Activated T-helper 1 cell treated with anti-CD3 and anti-CD28 coated beads, Interleukin-12 subunit alpha, Interleukin-12 subunit beta, Interleukin-2, Interleukin-4 antibody, amounts not matched to agents 30 ng/mL and 10 ng/mL and 1 ng/mL, durations not matched to agents 14 hours and 24 hours and 36 hours (primary cell): ENCODE data around the gene CACNB4. TPM values are rescaled to one million over a fixed set of nuclear protein-coding genes. Genes with fewer than 3 reads are reported as not detected.
"Not testable (repeated sequence)": the region's sequence is repeated elsewhere in the genome, so short reads cannot be mapped to it uniquely, and the experiment has no call there.

Experiments used
- DNase-seq: peaks from one replicate; pipeline ENCODE4 v3.0.0; 2021; ENCODE audit warnings: low spot score
- H3K27ac Mint-ChIP-seq: one replicate; pipeline ENCODE4 v1.8.0; 2021; ENCODE audit warnings: mild to moderate bottlenecking, mixed read lengths
- H3K27me3 Mint-ChIP-seq: one replicate; pipeline ENCODE4 v1.8.0; 2022; ENCODE audit warnings: mild to moderate bottlenecking, moderate library complexity, mixed read lengths; ENCODE audit not compliant: insufficient read depth
- H3K36me3 Mint-ChIP-seq: one replicate; pipeline ENCODE4 v1.8.0; 2021; ENCODE audit warnings: low read depth, mixed read lengths
- H3K4me1 Mint-ChIP-seq: one replicate; pipeline ENCODE4 v1.8.0; 2021; ENCODE audit warnings: low read depth, mixed read lengths
- H3K4me3 Mint-ChIP-seq: one replicate; pipeline ENCODE4 v1.8.0; 2021; ENCODE audit warnings: mild to moderate bottlenecking, moderate library complexity, mixed read lengths
- H3K9me3 Mint-ChIP-seq: one replicate; pipeline ENCODE4 v1.8.0; 2021; ENCODE audit warnings: mixed read lengths
- intact Hi-C: fragments of 100-400 bp; cut with micrococcal nuclease; formaldehyde crosslinking; loops from one replicate; pipeline ENCODE4 v1.15.1; 2024
- total RNA-seq: library from RNA; stranded (reverse); gene quantifications from 2 replicates; pipeline ENCODE4 v1.2.3, GENCODE V29; 2022

CACNB4 gene
- total RNA-seq, 1 donor from 2014 or later = 0.83 TPM

- intact Hi-C loops = no loop called here
- Mint-ChIP-seq H3K9me3 (no peaks in the 10 kb centered on the region), H3K27me3 (no peaks in the 10 kb centered on the region), H3K27ac (no peak overlapping the region), H3K4me3 (no peak overlapping the region), H3K36me3 (peaks cover 13% of the 10 kb centered on the region), H3K4me1 (no peaks in the 10 kb centered on the region)
- no peak for DNase-seq
These were observed 295.0 kb downstream of the CACNB4 start for GRCh38 chr2:151803811-151804210.

- DNase-seq = no peak
- Mint-ChIP-seq H3K27ac (no peak overlapping the region), H3K36me3 (peaks cover 15% of the 10 kb centered on the region), H3K4me1 (no peaks in the 10 kb centered on the region), H3K27me3 (no peaks in the 10 kb centered on the region), H3K4me3 (no peak overlapping the region), H3K9me3 (no peaks in the 10 kb centered on the region)
- intact Hi-C loops = no loop called here
These were observed 296.5 kb downstream of the CACNB4 start for GRCh38 chr2:151802315-151802714.

GRCh38 chr2:151799886-151800292 is 299.0 kb downstream of the CACNB4 start:
- Mint-ChIP-seq H3K36me3 (peaks cover 27% of the 10 kb centered on the region), H3K27ac (no peak overlapping the region), H3K4me3 (no peak overlapping the region), H3K27me3 (no peaks in the 10 kb centered on the region), H3K9me3 (no peaks in the 10 kb centered on the region), H3K4me1 (no peaks in the 10 kb centered on the region)
- no peak for DNase-seq
- intact Hi-C loops = loop anchor here (1.0 kb wide), 1 partner anchor 8 kb away; no protein-coding TSS in a partner anchor

GRCh38 chr2:151796774-151797173 is 302.1 kb downstream of the CACNB4 start:
- peaks cover 2% of the 10 kb centered on the region for H3K9me3 Mint-ChIP-seq
- H3K36me3 Mint-ChIP-seq = peaks cover 26% of the 10 kb centered on the region
- no peak overlapping the region for H3K4me3 Mint-ChIP-seq
- no peaks in the 10 kb centered on the region for H3K27me3 Mint-ChIP-seq
- intact Hi-C loops = no loop called here
- no peak for DNase-seq
- H3K27ac Mint-ChIP-seq = peak overlapping the region; percentile 4
- H3K4me1 Mint-ChIP-seq = no peaks in the 10 kb centered on the region

- Mint-ChIP-seq H3K27me3 (no peaks in the 10 kb centered on the region), H3K4me1 (no peaks in the 10 kb centered on the region), H3K36me3 (peaks cover 31% of the 10 kb centered on the region), H3K4me3 (no peak overlapping the region), H3K27ac (no peak overlapping the region), H3K9me3 (peaks cover 9% of the 10 kb centered on the region)
- intact Hi-C loops = no loop called here
- no peak for DNase-seq
These were observed 303.1 kb downstream of the CACNB4 start for GRCh38 chr2:151795646-151796240.

GRCh38 chr2:151794422-151794821 is 304.4 kb downstream of the CACNB4 start:
- H3K27me3 Mint-ChIP-seq, H3K4me1 Mint-ChIP-seq, DNase-seq, intact Hi-C loops, H3K4me3 Mint-ChIP-seq, H3K9me3 Mint-ChIP-seq, H3K27ac Mint-ChIP-seq: not testable (repeated sequence)
- peaks cover 31% of the 10 kb centered on the region for H3K36me3 Mint-ChIP-seq

- no peaks in the 10 kb centered on the region for H3K27me3 Mint-ChIP-seq
- intact Hi-C loops = no loop called here
- no peaks in the 10 kb centered on the region for H3K4me1 Mint-ChIP-seq
- H3K36me3 Mint-ChIP-seq = peaks cover 31% of the 10 kb centered on the region
- no peak overlapping the region for H3K4me3 Mint-ChIP-seq
- peaks cover 9% of the 10 kb centered on the region for H3K9me3 Mint-ChIP-seq
- H3K27ac Mint-ChIP-seq = no peak overlapping the region
- DNase-seq = no peak
These were observed 305.7 kb downstream of the CACNB4 start for GRCh38 chr2:151793123-151793522.

- intact Hi-C loops = no loop called here
- DNase-seq = no peak
- Mint-ChIP-seq H3K9me3 (peaks cover 9% of the 10 kb centered on the region), H3K4me3 (no peak overlapping the region), H3K27me3 (no peaks in the 10 kb centered on the region), H3K36me3 (peaks cover 31% of the 10 kb centered on the region), H3K27ac (no peak overlapping the region), H3K4me1 (no peaks in the 10 kb centered on the region)
These were observed 306.3 kb downstream of the CACNB4 start for GRCh38 chr2:151792589-151792988.

- H3K9me3 Mint-ChIP-seq = peaks cover 9% of the 10 kb centered on the region
- H3K36me3 Mint-ChIP-seq = peaks cover 25% of the 10 kb centered on the region
- no peak overlapping the region for H3K27ac Mint-ChIP-seq
- no peaks in the 10 kb centered on the region for H3K27me3 Mint-ChIP-seq
- no peak overlapping the region for H3K4me3 Mint-ChIP-seq
- intact Hi-C loops = no loop called here
- H3K4me1 Mint-ChIP-seq = no peaks in the 10 kb centered on the region
- DNase-seq = no peak
These were observed 307.3 kb downstream of the CACNB4 start for GRCh38 chr2:151791545-151791944.

GRCh38 chr2:151790689-151791088 is 308.2 kb downstream of the CACNB4 start:
- intact Hi-C loops = no loop called here
- H3K27me3 Mint-ChIP-seq = no peaks in the 10 kb centered on the region
- H3K4me3 Mint-ChIP-seq = no peak overlapping the region
- H3K9me3 Mint-ChIP-seq = peaks cover 9% of the 10 kb centered on the region
- no peak for DNase-seq
- H3K4me1 Mint-ChIP-seq = no peaks in the 10 kb centered on the region
- peaks cover 19% of the 10 kb centered on the region for H3K36me3 Mint-ChIP-seq
- no peak overlapping the region for H3K27ac Mint-ChIP-seq

GRCh38 chr2:151789055-151789834 is 309.6 kb downstream of the CACNB4 start:
- Mint-ChIP-seq H3K4me3 (no peak overlapping the region), H3K4me1 (no peaks in the 10 kb centered on the region), H3K36me3 (peaks cover 27% of the 10 kb centered on the region), H3K9me3 (peaks cover 9% of the 10 kb centered on the region), H3K27ac (no peak overlapping the region), H3K27me3 (no peaks in the 10 kb centered on the region)
- intact Hi-C loops = no loop called here
- no peak for DNase-seq

GRCh38 chr2:151786483-151786882 is 312.4 kb downstream of the CACNB4 start:
- Mint-ChIP-seq H3K4me3 (no peak overlapping the region), H3K27me3 (no peaks in the 10 kb centered on the region), H3K9me3 (peaks cover 4% of the 10 kb centered on the region), H3K4me1 (no peaks in the 10 kb centered on the region), H3K27ac (no peak overlapping the region), H3K36me3 (peaks cover 20% of the 10 kb centered on the region)
- intact Hi-C loops = no loop called here
- no peak for DNase-seq

- intact Hi-C loops = no loop called here
- DNase-seq = no peak
- H3K4me1 Mint-ChIP-seq = no peaks in the 10 kb centered on the region
- H3K27me3 Mint-ChIP-seq = no peaks in the 10 kb centered on the region
- H3K36me3 Mint-ChIP-seq = peaks cover 20% of the 10 kb centered on the region
- no peak overlapping the region for H3K4me3 Mint-ChIP-seq
- H3K27ac Mint-ChIP-seq = no peak overlapping the region
- peaks cover 3% of the 10 kb centered on the region for H3K9me3 Mint-ChIP-seq
These were observed 312.8 kb downstream of the CACNB4 start for GRCh38 chr2:151786077-151786476.
